Measurements from ENCODE around the gene IMMP1L.
"Not testable (repeated sequence)": the region's sequence is repeated elsewhere in the genome, so short reads cannot be mapped to it uniquely, and the experiment has no call there.

Gene IMMP1L

GRCh38 chr11:31509429-31510345 lies at the start of gene IMMP1L, which contains the start of gene ELP4:
TSS of gene IMMP1L (minus strand) at chr11:31509622. CDS start at chr11:31463276, 46,346 bp downstream.
TSS of gene ELP4 (plus strand) at chr11:31509767. CDS start at chr11:31509785, 18 bp downstream.
- DNase-seq: peak; percentile 98

GRCh38 chr11:31558001-31558400 lies 48.6 kb upstream of the IMMP1L start:
- DNase-seq: no peak

DNA sequence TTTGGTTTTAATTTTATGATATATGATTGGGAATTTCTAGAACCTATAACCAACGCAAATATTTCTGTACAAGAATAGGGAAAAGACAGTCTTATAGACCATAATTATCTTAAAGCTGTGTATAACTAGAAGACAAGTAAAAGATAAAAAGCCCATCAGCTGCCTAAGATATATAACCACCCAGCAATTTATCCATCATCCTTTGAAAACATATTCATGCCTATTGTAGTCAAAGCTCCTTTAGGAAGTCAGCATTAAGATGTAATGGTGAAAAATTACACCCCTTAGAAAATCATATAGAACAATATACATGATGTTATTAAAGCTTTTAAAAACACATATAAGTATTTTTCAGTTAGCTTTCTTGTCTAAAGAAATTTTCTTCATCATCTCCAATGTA lies 46.5 kb upstream of the IMMP1L start:
- peak; percentile 35 for DNase-seq

- DNase-seq: no peak
These were observed 33.4 kb upstream of the IMMP1L start for GRCh38 chr11:31542862-31543261.

- no peak for DNase-seq
These were observed 26.1 kb upstream of the IMMP1L start for GRCh38 chr11:31535479-31535878.

GRCh38 chr11:31531293-31531692 lies 21.9 kb upstream of the IMMP1L start:
- DNase-seq: no peak

GRCh38 chr11:31529701-31530100 lies 20.3 kb upstream of the IMMP1L start:
- DNase-seq: no peak

- DNase-seq: no peak
These were observed 19.8 kb upstream of the IMMP1L start for GRCh38 chr11:31529189-31529588.

DNA sequence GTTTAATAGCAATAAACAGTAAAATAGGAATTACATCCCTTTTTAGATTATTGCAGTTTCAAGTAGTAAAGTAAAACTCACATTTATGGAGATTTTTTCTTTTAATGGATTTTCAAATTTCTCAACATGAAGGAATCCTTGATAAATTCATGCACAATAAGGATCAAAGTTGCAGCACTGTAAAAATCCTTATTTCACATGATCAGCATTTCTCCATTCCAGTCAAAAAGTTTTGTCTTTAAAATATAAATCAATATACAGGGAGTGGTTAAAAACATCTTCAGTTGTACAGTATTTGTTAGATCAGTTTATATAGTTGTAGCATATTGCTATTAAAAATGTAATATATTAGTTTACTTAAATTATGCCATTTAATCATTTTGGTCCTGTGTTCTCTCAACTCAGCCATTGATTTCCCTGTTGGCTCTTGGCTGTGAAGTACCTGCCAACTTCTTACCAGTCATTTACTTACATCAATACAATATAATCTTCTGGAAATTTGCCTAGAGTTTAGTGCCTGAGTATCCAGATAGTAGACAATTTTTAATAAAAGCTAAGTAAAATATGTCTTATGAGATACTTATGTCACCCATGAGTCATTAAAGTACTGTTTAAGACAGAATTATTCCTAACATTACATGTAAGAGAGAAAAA lies 12.2 kb upstream of the IMMP1L start:
- no peak for DNase-seq

DNA sequence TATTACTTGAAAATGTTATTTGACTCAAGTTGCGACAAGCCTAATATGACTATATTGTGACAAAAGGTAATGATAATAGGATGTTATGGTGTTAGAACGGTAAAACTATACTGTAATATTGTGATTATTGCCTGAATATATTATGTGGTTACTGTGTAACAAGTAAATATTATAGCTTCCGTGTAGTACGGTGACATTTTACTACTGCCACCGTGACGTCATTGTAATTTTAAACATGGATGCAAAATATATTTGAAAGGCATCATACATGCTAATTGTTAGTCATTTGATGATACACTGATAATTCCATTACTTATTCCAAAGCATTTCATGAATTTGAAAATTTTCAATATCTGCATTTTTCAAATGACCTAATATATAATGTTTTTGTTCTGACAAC lies 2.7 kb upstream of the IMMP1L start:
- no peak for DNase-seq

GRCh38 chr11:31509051-31509428 lies 382 bp downstream of the IMMP1L start:
- DNase-seq: peak; percentile 78

- no peak for DNase-seq
These were observed 8.9 kb downstream of the IMMP1L start for GRCh38 chr11:31500560-31500959.

DNA sequence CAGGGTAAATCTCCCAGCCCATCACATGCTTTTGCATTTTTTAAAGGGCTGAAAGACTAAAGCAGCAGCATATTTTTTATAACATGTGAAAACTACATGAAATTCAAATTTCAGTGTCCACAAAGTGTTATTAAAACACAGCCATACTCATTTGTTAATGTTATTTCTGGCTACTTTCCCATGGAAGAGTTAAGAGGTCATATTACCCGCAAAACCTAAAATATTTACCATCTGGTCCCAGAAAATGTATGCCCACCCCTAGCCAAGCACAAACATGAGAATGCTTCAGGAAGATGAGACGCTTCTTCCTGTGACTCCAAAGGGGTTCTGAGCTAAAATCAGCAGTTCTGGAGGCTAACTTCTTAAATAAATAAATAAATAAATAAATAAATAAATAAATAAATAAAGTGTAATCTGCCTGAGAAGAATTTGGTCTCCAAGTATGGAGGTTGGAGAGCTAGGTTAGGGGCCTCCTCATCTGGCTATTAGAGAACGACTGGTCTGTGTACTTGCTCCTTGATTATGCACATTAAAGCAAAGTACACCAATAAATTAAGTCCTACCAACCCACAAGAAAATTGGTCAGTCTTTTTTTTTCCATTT lies 9.7 kb downstream of the IMMP1L start:
- DNase-seq: no peak

GRCh38 chr11:31493762-31494161 lies 15.7 kb downstream of the IMMP1L start:
- DNase-seq: not testable (repeated sequence)

DNA sequence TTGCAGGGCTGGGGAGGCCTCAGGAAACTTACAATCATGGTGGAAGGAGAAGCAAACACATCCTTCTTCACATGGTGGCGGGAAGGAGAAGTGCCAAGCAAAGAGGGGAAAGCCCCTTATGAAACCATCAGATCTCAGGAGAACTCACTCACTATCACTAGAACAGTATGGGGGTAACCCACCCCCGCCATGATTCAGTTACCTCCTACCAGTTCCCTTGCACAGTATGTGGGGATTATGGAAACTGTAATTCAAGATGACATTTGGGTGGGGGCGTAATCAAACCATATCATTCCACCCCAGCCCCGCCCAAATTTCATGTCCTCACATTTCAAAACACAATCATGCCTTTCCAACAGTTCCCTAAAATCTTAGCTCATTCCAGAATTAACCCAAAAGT lies 16.2 kb downstream of the IMMP1L start:
- no peak for DNase-seq

DNA sequence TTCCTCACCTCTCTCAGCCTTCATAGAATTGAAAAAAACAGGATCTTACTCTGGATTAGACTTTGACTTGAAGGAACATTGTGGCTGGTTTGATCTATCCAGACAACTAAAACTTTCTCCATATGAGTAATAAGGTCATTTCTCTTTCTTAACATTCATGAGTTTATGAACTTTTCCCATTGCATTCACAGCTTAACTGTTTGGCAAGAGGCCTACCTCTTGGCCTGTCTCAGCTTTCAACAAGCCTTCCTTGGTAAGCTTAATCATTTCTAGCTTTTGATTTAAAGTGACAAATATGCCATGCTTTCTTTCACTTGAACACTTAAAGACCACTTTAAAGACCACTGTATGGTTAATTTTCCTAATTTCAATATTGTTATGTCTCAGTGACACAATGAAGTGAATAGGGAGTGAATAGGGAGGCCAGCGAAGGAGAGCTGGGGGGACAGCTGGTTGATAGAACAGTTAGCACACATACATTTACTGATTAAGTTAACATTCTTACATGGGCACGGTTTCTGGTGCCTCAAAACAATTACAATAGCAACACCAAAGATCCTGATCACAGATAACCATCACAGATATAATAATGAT lies 17.0 kb downstream of the IMMP1L start:
- DNase-seq: no peak

DNA sequence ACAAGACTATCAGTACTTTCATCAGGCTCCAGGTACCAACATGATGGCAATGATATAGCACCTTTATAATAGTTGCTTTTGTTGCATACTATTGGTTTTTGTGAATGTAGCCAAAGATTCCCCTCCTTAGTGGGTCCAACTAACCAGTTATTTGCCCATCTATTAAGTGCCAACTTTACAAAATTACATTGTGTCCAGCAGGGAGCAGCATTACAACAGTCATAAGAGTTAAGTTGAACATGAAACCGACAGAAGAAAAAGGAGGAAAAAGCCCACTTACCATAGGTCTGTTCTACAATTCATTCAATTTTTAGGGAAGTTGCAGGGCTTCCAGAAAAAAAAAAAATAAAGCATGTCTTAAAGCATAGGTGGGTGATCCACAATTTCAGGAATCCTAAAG lies 21.6 kb downstream of the IMMP1L start:
- DNase-seq: no peak

GRCh38 chr11:31484497-31484896 lies 24.9 kb downstream of the IMMP1L start:
- DNase-seq: no peak

- no peak for DNase-seq
These were observed 28.5 kb downstream of the IMMP1L start for GRCh38 chr11:31480930-31481329.

DNA sequence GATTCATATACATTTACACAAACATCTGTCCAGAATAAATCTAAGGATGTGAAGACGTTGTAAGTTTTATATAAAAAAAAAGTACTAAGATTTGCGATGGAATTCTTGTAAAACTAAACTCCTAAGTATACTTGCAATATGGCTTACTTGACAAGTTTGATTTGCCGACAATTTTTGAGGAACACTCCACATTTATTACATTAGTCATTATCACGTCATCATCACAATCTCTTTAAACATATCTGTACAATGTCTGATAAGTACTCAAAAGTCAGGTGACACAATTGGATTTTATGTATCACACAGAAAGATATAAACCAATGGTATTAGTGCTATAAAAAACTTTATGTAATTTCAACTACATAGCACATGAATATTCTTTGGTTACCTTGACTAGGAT lies 30.4 kb downstream of the IMMP1L start:
- DNase-seq: no peak

GRCh38 chr11:31478223-31478590 lies 31.2 kb downstream of the IMMP1L start:
- DNase-seq: no peak

GRCh38 chr11:31477528-31478222 lies 31.7 kb downstream of the IMMP1L start:
- no peak for DNase-seq

- no peak for DNase-seq
These were observed 35.3 kb downstream of the IMMP1L start for GRCh38 chr11:31474083-31474482.

All from NCI-H2227 treated with DMSO at 0.1 percent for 48 hours (cell line).